Brain microvascular endothelial cell (primary cell): ENCODE data around the gene MIEF1.

Source experiments
- DNase-seq: peaks from one replicate; pipeline ENCODE4 v3.0.0-alpha.2; 2020
- H3K27ac ChIP-seq: fragments of 250-450 bp; sonication (Bioruptor Pico); 2 replicates; pipeline ENCODE4 v1.5.1; 2020; ENCODE audit warnings: mild to moderate bottlenecking, moderate library complexity
- H3K27me3 ChIP-seq: fragments of 250-450 bp; sonication (Bioruptor Pico); replicated peaks from 2 replicates; pipeline ENCODE4 v1.5.1; 2020; ENCODE audit warnings: mild to moderate bottlenecking
- H3K36me3 ChIP-seq: fragments of 250-450 bp; sonication (Bioruptor Pico); replicated peaks from 2 replicates; pipeline ENCODE4 v1.5.1; 2020; ENCODE audit warnings: mild to moderate bottlenecking
- H3K4me3 ChIP-seq: 2 replicates; pipeline ENCODE4 v1.5.1; 2011; ENCODE audit warnings: low read depth, mild to moderate bottlenecking, control low read depth, low read length, moderate library complexity
- CTCF ChIP-seq: IDR thresholded peaks from 2 replicates; pipeline ENCODE4 v1.5.1; 2011; ENCODE audit warnings: low read depth, mild to moderate bottlenecking, moderate library complexity, low read length, control low read depth, inconsistent platforms; ENCODE audit errors: missing control alignments
- in situ Hi-C: cut with HindIII; loops from 2 replicates; pipeline ENCODE4 v1.10.0; 2017; ENCODE audit warnings: low sequenced_read_pairs, low pct_ligation_motif_present

The MIEF1 gene

DNA sequence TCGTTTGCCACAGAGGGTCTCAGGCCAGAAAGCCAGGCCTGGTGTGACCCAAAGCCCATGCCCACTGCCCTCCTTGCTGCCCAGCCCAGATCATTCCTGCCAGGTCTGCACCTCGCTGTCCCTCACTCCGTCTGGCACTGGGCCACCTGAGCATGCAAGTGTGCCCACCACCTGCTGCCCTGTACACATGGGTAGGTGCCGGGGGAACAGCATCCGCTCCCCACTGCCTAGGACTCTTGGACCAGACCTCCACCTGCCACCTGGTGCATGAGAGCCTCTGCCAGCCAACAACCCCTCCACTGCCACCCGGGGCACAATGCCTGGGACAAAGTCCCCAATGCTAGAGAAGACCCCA, 32.8 kb upstream of the MIEF1 start:
- TF ChIP-seq CTCF, result no peak
- no peak overlapping the region for H3K4me3 ChIP-seq
- H3K27ac ChIP-seq, result no peak overlapping the region
- in situ Hi-C loops, result no loop called here
- DNase-seq, result no peak
- H3K36me3 ChIP-seq, result no peaks in the 10 kb centered on the region
- no peaks in the 10 kb centered on the region for H3K27me3 ChIP-seq

DNA sequence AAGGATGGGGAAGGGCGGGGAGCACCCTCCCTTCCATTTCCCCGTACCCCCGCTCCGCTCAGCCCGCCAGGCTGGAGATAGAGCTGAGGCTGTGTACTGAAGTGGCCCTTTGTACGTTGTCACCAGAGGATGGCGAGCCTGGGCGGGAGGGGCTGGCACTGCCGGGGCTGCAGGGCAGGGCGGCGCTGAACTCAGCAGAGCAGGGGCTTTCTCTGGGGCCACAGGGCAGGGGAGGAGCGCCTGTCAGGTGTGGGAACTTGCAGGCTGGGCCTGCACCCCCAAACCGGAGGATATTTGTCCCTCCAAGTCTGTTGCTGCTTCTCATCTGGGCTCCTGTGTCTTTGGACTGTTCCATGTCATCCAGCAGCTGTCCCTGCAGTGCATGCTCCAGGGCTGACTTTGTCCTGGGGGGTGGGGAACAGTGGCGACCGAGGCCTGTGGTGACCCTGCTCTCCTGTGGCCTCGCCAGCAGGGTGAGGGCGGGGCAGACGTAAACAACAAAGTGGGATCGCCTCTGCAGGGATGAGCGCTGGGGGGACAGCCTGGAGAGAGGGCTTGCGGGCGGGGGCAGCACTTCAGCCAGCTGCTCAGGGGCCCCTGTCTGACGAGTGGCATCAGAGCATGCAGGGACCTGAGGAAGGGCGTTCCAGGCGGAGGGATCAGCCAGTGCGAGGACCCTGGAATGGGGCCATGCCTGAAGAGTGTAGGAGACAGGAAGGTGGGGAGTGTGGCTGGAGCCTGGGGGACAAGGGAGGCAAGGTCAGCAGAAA, 32.2 kb upstream of the MIEF1 start:
- H3K4me3 ChIP-seq, result no peak overlapping the region
- no peaks in the 10 kb centered on the region for H3K36me3 ChIP-seq
- DNase-seq, result no peak
- no peak overlapping the region for H3K27ac ChIP-seq
- in situ Hi-C loops, result no loop called here
- no peaks in the 10 kb centered on the region for H3K27me3 ChIP-seq
- no peak for TF ChIP-seq CTCF

GRCh38 chr22:39470451-39471291, 31.4 kb upstream of the MIEF1 start:
- Histone ChIP-seq H3K36me3 (no peaks in the 10 kb centered on the region), H3K27me3 (no peaks in the 10 kb centered on the region), H3K27ac (no peak overlapping the region), H3K4me3 (no peak overlapping the region)
- in situ Hi-C loops, result no loop called here
- TF ChIP-seq CTCF, result no peak
- no peak for DNase-seq

DNA sequence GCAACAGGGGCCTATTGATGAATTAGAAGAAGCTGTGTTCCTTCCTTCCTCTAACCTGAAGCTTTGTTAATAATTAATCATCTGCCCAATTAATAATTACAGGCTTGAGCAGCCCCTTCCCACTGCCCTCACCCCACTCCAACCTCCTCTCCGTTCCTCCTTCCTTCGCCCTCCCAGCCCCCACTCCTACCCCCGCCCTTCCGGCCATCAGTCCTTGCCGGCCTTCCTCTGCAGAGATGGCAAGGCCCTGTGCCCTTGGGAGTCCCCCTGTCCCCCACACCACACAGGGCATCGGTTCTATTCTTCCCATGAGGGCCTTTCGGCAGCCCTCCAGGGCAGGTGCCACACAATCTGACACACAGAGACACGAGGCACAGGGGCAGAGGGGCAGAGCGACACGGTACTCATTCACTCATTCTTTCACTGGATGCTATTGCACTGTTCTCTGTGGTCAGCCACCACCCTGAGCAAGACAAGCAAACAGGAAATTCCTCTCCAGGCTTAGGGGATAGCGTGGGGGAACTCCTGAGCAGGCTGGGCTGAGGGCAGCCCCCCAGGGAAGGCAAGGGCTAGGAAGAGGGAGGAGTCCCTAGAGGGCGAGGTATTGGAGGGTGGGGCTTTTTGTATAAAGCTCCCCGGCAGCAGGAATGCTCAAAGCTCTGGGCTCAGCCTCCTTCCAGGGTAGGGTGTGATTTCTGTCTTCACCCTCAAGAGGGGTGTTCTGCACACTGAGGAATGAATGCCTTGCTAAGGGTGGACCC, 30.5 kb upstream of the MIEF1 start:
- no peak overlapping the region for H3K27ac ChIP-seq
- in situ Hi-C loops, result no loop called here
- H3K4me3 ChIP-seq, result no peak overlapping the region
- no peaks in the 10 kb centered on the region for H3K27me3 ChIP-seq
- H3K36me3 ChIP-seq, result no peaks in the 10 kb centered on the region
- no peak for TF ChIP-seq CTCF
- DNase-seq, result peak; percentile 43

GRCh38 chr22:39472570-39473556, 29.2 kb upstream of the MIEF1 start:
- DNase-seq, result peak; percentile 62
- in situ Hi-C loops, result no loop called here
- Histone ChIP-seq H3K27ac (no peak overlapping the region), H3K36me3 (no peaks in the 10 kb centered on the region), H3K4me3 (no peak overlapping the region), H3K27me3 (no peaks in the 10 kb centered on the region)
- no peak for TF ChIP-seq CTCF
